Astrocyte of the cerebellum (primary cell): ENCODE results near the gene C10orf90.

Experiments used
- DNase-seq: peaks from one replicate; pipeline ENCODE4 v3.0.0-alpha.2; 2011; ENCODE audit warnings: low read depth
- H3K4me3 ChIP-seq: 2 replicates; pipeline ENCODE4 v1.5.1; 2011; ENCODE audit warnings: mild to moderate bottlenecking, low read depth, low read length, moderate library complexity
- in situ Hi-C: cut with HindIII; loops from 2 replicates; pipeline ENCODE4 v1.10.0; 2017; ENCODE audit warnings: low sequenced_read_pairs
- TF ChIP-seq, protein P1 (sequence below): IDR thresholded peaks from 2 replicates; pipeline ENCODE4 v1.5.1; 2012; ENCODE audit warnings: low read length, low read depth, moderate library complexity, mild to moderate bottlenecking; ENCODE audit errors: missing control alignments

C10orf90 gene

DNA sequence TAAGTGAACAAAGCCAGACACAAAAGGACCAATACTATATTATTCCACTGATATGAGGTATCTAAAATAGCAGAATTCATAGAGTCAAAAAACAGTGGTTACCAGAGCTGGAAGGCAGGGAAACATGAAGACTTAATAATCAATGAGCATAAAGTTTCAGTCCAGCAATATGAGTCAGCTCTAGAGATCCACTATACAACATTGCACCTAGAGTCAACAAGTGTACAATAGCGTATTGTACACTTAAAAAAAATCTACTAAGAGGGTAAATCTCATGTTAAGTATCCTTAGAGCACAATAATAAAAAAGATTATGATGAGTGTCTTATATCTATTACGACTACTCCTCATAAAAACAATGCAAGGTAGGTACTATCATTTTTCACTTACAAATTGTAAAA, 36.1 kb downstream of the C10orf90 start:
- no peak for DNase-seq
- in situ Hi-C loops, result no loop called here
- TF ChIP-seq, protein P1, sequence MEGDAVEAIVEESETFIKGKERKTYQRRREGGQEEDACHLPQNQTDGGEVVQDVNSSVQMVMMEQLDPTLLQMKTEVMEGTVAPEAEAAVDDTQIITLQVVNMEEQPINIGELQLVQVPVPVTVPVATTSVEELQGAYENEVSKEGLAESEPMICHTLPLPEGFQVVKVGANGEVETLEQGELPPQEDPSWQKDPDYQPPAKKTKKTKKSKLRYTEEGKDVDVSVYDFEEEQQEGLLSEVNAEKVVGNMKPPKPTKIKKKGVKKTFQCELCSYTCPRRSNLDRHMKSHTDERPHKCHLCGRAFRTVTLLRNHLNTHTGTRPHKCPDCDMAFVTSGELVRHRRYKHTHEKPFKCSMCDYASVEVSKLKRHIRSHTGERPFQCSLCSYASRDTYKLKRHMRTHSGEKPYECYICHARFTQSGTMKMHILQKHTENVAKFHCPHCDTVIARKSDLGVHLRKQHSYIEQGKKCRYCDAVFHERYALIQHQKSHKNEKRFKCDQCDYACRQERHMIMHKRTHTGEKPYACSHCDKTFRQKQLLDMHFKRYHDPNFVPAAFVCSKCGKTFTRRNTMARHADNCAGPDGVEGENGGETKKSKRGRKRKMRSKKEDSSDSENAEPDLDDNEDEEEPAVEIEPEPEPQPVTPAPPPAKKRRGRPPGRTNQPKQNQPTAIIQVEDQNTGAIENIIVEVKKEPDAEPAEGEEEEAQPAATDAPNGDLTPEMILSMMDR, result no peak
- no peak overlapping the region for H3K4me3 ChIP-seq

DNA sequence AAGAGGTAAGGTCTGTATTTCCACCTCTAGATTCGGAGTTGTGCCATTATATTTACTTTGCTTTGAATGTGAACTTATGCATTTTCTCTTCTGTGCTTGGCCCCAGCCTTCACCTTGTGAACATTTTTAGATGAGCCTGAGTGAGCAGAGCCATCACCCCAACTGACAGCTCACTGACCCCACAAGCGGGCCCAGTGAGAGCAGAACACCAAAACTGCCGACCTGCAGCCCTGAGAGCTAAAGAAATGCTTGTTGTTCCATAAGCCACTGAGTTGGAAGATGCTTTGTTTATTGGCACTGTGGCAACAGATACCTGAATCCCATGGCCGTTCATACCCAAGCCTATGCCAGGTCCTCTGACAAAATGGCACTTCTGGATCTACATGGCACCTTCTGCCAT, 37.8 kb downstream of the C10orf90 start:
- DNase-seq, result no peak
- in situ Hi-C loops, result no loop called here
- H3K4me3 ChIP-seq, result no peak overlapping the region
- TF ChIP-seq, protein P1, result no peak

DNA sequence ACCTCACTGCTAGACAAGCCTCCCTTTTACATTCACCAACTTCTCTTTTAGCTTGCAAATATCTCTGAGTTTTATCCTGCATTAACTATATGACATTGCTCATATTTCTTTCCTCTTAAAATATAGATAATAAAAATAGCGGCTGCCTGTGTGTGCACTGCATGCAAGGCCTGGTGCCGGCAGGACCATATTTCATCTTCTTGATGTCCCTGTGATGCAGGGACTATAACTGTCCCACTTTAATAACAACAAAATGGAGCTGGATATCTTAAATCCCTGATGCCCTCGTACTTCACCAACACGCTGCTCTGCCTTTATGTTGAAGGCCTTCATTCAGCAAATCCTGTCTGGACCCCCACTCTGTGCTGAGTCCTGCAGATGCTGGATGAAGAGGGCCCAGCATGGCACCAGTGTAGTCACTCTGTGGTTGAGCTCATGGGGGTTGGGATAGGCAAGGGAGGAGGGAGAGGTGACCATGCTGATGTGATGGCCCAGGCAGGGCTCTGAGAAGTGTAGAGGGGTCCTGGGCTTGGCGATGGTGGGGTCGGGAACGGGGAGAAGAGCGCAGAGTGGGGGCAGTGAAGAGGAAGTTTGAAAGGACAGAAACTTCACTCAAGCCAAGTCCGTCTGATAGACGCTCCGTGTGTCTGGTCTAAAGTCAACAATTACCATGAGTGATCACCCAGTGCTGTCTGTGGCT, 40.4 kb downstream of the C10orf90 start:
- no peak for DNase-seq
- H3K4me3 ChIP-seq, result no peak overlapping the region
- in situ Hi-C loops, result no loop called here
- TF ChIP-seq, protein P1, result no peak

DNA sequence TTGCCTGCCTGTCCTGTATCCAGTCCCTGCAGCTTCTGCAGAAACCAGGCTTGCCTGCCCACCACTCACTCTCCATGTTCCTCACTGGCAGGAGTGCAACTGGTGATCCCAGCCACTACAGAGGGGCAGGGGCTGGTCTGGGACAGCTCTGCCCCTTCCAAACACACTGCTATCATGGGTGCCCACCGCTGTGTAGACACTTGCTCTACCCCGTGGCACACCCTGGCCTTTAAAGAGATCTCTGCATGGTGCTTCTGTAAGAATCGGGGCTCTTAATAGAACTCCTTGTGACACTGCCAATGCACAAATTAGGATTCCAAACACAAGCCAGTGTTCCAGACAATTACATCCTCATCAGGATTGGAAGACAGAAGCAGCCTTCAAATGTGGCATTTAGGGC, 41.7 kb downstream of the C10orf90 start:
- DNase-seq, result no peak
- no peak overlapping the region for H3K4me3 ChIP-seq
- in situ Hi-C loops, result no loop called here
- TF ChIP-seq, protein P1, result no peak

DNA sequence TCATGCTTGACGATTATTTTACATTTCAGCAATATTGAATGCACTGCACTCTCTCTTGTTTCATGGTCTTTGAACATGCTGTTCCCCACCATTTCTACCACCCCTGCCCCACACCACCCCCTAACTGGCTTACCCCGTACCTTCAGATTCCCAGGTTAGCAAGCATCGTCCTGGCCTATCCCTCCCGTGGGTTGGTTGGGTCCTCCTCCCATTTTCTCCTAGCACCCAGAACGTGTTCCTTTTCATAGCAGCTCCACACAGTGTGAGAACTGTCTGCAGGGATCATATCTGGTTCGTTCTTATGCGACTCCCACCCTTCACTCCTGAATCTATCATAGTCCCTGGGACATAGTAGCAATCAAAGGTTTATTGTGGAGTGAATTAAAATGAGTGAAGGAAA, 48.6 kb downstream of the C10orf90 start:
- H3K4me3 ChIP-seq, result no peak overlapping the region
- DNase-seq, result no peak
- in situ Hi-C loops, result no loop called here
- TF ChIP-seq, protein P1, result no peak

DNA sequence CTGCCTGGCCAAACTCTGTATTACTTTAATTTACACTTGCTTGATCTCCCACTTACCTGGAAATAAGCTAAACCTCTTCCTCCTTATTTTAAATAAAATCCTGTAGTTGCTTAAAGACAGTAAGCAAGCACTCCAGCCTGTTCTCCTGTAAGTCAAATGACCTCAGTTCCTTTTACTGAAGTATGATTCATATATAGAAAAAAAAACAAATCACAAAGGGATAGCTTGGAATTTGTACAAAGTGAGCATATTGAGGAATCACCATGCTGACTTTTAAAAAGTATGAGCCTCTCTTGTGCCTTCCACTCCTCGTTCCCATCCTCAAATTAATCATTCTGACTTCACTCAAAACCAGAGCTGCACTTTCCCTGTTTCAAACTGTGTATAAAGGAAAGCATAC, 52.0 kb downstream of the C10orf90 start:
- no peak overlapping the region for H3K4me3 ChIP-seq
- in situ Hi-C loops, result no loop called here
- TF ChIP-seq, protein P1, result no peak
- DNase-seq, result no peak
